H1 (cell line): Measurements from ENCODE around the gene SPTBN5. TPM values are rescaled to one million over a fixed set of nuclear protein-coding genes. Genes with fewer than 3 reads are reported as not detected.

Source experiments
- CTCF ChIA-PET: fragments of 300-600 bp; sonication (Branson Sonifier 250); formaldehyde crosslinking; loops from one replicate; lab custom pipeline; 2021; ENCODE audit not compliant: partially characterized antibody; lab: Charles Lee
- POLR2A ChIA-PET: fragments of 300-600 bp; sonication (Branson Sonifier 250); formaldehyde crosslinking; loops from one replicate; lab custom pipeline; 2021; ENCODE audit warnings: inconsistent platforms; ENCODE audit not compliant: partially characterized antibody; lab: Charles Lee
- DNase-seq, 2 experiments: peaks; one replicate each; pipeline versions ENCODE4 v3.0.0 to v3.0.0-alpha.2; 2010 to 2022; ENCODE audit warnings: low spot score in 2 of 2, low read depth in 1 of 2, mixed read lengths in 1 of 2
- FAIRE-seq: peaks from 2 replicates; lab custom pipeline; 2011; peaks lifted over from hg19 to GRCh38; lab: Jason Lieb, UNC
- H2AFZ ChIP-seq: 2 replicates; pipeline ENCODE4 v1.8.1; 2012; ENCODE audit warnings: low read length, inconsistent platforms
- H2AK5ac ChIP-seq: 2 replicates; pipeline ENCODE4 v1.6.1; 2013; ENCODE audit warnings: low read depth, low read length
- H2BK120ac ChIP-seq: replicated peaks from 2 replicates; pipeline ENCODE3; 2013; ENCODE audit warnings: low read depth, low read length, inconsistent platforms
- H2BK12ac ChIP-seq: 2 replicates; pipeline ENCODE4 v1.6.1; 2013; ENCODE audit warnings: low read depth, low read length
- H2BK15ac ChIP-seq: 2 replicates; pipeline ENCODE4 v1.6.1; 2013; ENCODE audit warnings: low read length
- H2BK20ac ChIP-seq: 2 replicates; pipeline ENCODE4 v1.6.1; 2013; ENCODE audit warnings: low read length
- H2BK5ac ChIP-seq: 2 replicates; pipeline ENCODE4 v1.6.1; 2013; ENCODE audit warnings: low read depth, low read length
- H3K14ac ChIP-seq: 2 replicates; pipeline ENCODE4 v1.6.1; 2013; ENCODE audit warnings: inconsistent platforms; ENCODE audit not compliant: insufficient read length
- H3K18ac ChIP-seq: 2 replicates; pipeline ENCODE4 v1.6.1; 2013; ENCODE audit warnings: low read length; ENCODE audit errors: extremely low read depth
- H3K23ac ChIP-seq: 2 replicates; pipeline ENCODE4 v1.6.1; 2013; ENCODE audit warnings: inconsistent platforms; ENCODE audit not compliant: insufficient read length
- H3K23me2 ChIP-seq: 2 replicates; pipeline ENCODE4 v1.6.1; 2013; ENCODE audit warnings: low read depth, low read length
- H3K27ac ChIP-seq: 2 replicates; pipeline ENCODE4 v1.6.1; 2011; ENCODE audit warnings: low read depth, low read length, inconsistent platforms
- H3K27me3 ChIP-seq, 4 experiments: replicated peaks in 1 of 4; 1 replicate in 1 of 4; 2 replicates in 3 of 4; pipeline versions ENCODE4 v1.6.1 to v1.8.1; 2011 to 2013; ENCODE audit warnings: low read length in 3 of 4, mild to moderate bottlenecking in 3 of 4, inconsistent platforms in 2 of 4, mixed read lengths in 2 of 4, moderate library complexity in 1 of 4; ENCODE audit not compliant: control insufficient read depth in 3 of 4, insufficient read depth in 3 of 4; ENCODE audit errors: extremely low read depth in 1 of 4
- H3K36me3 ChIP-seq, 4 experiments: 2 replicates each; pipeline versions ENCODE4 v1.6.1 to v1.8.1; 2011 to 2013; ENCODE audit warnings: mild to moderate bottlenecking in 4 of 4, low read length in 3 of 4, moderate library complexity in 2 of 4, control low read depth in 1 of 4, inconsistent platforms in 1 of 4; ENCODE audit not compliant: insufficient read depth in 4 of 4, control insufficient read depth in 2 of 4
- H3K4ac ChIP-seq: replicated peaks from 2 replicates; pipeline ENCODE3; 2013; ENCODE audit warnings: low read length, low read depth, mixed read lengths, inconsistent platforms; ENCODE audit not compliant: insufficient read length
- H3K4me1 ChIP-seq, 4 experiments: replicated peaks in 1 of 4; 1 replicate in 1 of 4; 2 replicates in 3 of 4; pipeline versions ENCODE4 v1.6.1 to v1.8.1; 2011 to 2013; ENCODE audit warnings: low read length in 3 of 4, inconsistent platforms in 2 of 4, mixed read lengths in 1 of 4; ENCODE audit not compliant: insufficient read depth in 4 of 4, control insufficient read depth in 3 of 4
- H3K4me2 ChIP-seq, 2 experiments: 2 replicates each; pipeline versions ENCODE4 v1.6.1 to v1.8.1; 2011 to 2013; ENCODE audit warnings: low read depth in 2 of 2, low read length in 2 of 2, control low read depth in 1 of 2, inconsistent platforms in 1 of 2, mild to moderate bottlenecking in 1 of 2; ENCODE audit not compliant: insufficient read depth in 1 of 2
- H3K4me3 ChIP-seq, 4 experiments: fragments of 200-600, 300-600 bp in 1 of 4; sonication (generic), shearing (Covaris generic), sonication (Bioruptor Twin) in 1 of 4; 2 replicates each; pipeline versions ENCODE4 v1.5.1 to v1.8.1; 2011 to 2016; ENCODE audit warnings: low read length in 4 of 4, low read depth in 3 of 4, control low read depth in 2 of 4, inconsistent platforms in 2 of 4, mild to moderate bottlenecking in 2 of 4, mixed read lengths in 1 of 4, moderate library complexity in 1 of 4; ENCODE audit not compliant: insufficient read depth in 2 of 4; ENCODE audit errors: extremely low read depth in 1 of 4
- H3K56ac ChIP-seq: replicated peaks from 2 replicates; pipeline ENCODE3; 2013; ENCODE audit warnings: low read depth, mild to moderate bottlenecking, mixed read lengths, low read length, inconsistent platforms; ENCODE audit not compliant: insufficient read length
- H3K79me1 ChIP-seq: 2 replicates; pipeline ENCODE4 v1.6.1; 2013; ENCODE audit warnings: low read depth, low read length, control low read depth
- H3K79me2 ChIP-seq, 2 experiments: 2 replicates each; pipeline versions ENCODE4 v1.6.1 to v1.8.1; 2012 to 2013; ENCODE audit warnings: low read length in 2 of 2, mild to moderate bottlenecking in 2 of 2, inconsistent platforms in 1 of 2; ENCODE audit not compliant: insufficient read depth in 2 of 2, control insufficient read depth in 1 of 2
- H3K9ac ChIP-seq, 4 experiments: replicated peaks in 1 of 4; 1 replicate in 1 of 4; 2 replicates in 3 of 4; pipeline versions ENCODE4 v1.6.1 to v1.8.1; 2011 to 2013; ENCODE audit warnings: low read depth in 3 of 4, low read length in 3 of 4, control low read depth in 2 of 4, mild to moderate bottlenecking in 2 of 4, moderate library complexity in 2 of 4, inconsistent platforms in 1 of 4; ENCODE audit errors: extremely low read depth in 1 of 4
- H3K9me3 ChIP-seq, 2 experiments: 2 replicates each; pipeline versions ENCODE4 v1.6.1 to v1.8.1; 2012 to 2013; ENCODE audit warnings: mild to moderate bottlenecking in 2 of 2, moderate library complexity in 2 of 2, control low read depth in 1 of 2, inconsistent platforms in 1 of 2, low read depth in 1 of 2, low read length in 1 of 2, mixed read lengths in 1 of 2; ENCODE audit not compliant: insufficient read depth in 2 of 2
- H4K20me1 ChIP-seq, 2 experiments: replicated peaks in 1 of 2; 2 replicates each; pipeline versions ENCODE3 to v1.8.1; 2011 to 2013; ENCODE audit warnings: inconsistent platforms in 2 of 2, low read length in 2 of 2, mild to moderate bottlenecking in 1 of 2; ENCODE audit not compliant: insufficient read depth in 2 of 2, control insufficient read depth in 1 of 2
- H4K5ac ChIP-seq: 2 replicates; pipeline ENCODE4 v1.6.1; 2013; ENCODE audit warnings: low read length, low read depth, mixed read lengths, inconsistent platforms; ENCODE audit not compliant: insufficient read length
- H4K8ac ChIP-seq: 2 replicates; pipeline ENCODE4 v1.8.0; 2013; ENCODE audit warnings: mild to moderate bottlenecking, moderate library complexity, low read length, inconsistent platforms; ENCODE audit not compliant: insufficient read depth; ENCODE audit errors: extremely low read depth
- H4K91ac ChIP-seq: replicated peaks from 2 replicates; pipeline ENCODE3; 2013; ENCODE audit warnings: low read length, mixed read lengths, inconsistent platforms; ENCODE audit not compliant: insufficient read length
- CBX8 ChIP-seq: fragments of 300-800, 300-1000 bp; sonication (generic); IDR thresholded peaks from 2 replicates; pipeline ENCODE4 v1.7.1; 2016; ENCODE audit warnings: low read depth, low read length, borderline replicate concordance
- CEBPB ChIP-seq: IDR thresholded peaks from 2 replicates; pipeline ENCODE4 v1.6.1; 2012; ENCODE audit warnings: low read depth, low read length
- CHD1 ChIP-seq: IDR thresholded peaks from 2 replicates; pipeline ENCODE4 v1.6.1; 2012; ENCODE audit warnings: low read depth, low read length, improper control_type of control experiment
- GTF2F1 ChIP-seq: IDR thresholded peaks from 2 replicates; pipeline ENCODE4 v1.6.1; 2012; ENCODE audit warnings: low read depth, low read length, improper control_type of control experiment, borderline replicate concordance
- JUN ChIP-seq: IDR thresholded peaks from 2 replicates; pipeline ENCODE4 v1.6.1; 2011; ENCODE audit warnings: low read depth, mild to moderate bottlenecking, improper control_type of control experiment, low read length
- KDM5A ChIP-seq: fragments of 200-600 bp; IDR thresholded peaks from 2 replicates; pipeline ENCODE4 v1.7.1; 2012; ENCODE audit warnings: mild to moderate bottlenecking, low read length, inconsistent platforms, mixed read lengths
- NANOG ChIP-seq: IDR thresholded peaks from 2 replicates; pipeline ENCODE4 v1.6.1; 2011; ENCODE audit warnings: low read length, low read depth, mild to moderate bottlenecking, inconsistent platforms; ENCODE audit not compliant: insufficient read depth, poor library complexity, severe bottlenecking
- PHF8 ChIP-seq: fragments of 200-600 bp; sonication (generic); conservative IDR thresholded peaks from 2 replicates; pipeline ENCODE4 v1.7.1; 2012; ENCODE audit warnings: low read depth, mild to moderate bottlenecking, inconsistent platforms, low read length, moderate library complexity
- POLR2AphosphoS5 ChIP-seq: IDR thresholded peaks from 2 replicates; pipeline ENCODE4 v1.6.1; 2011; ENCODE audit warnings: low read depth, low read length
- TBP ChIP-seq: IDR thresholded peaks from 2 replicates; pipeline ENCODE4 v1.6.1; 2011; ENCODE audit warnings: low read depth, low read length, improper control_type of control experiment
- YY1 ChIP-seq: IDR thresholded peaks from 2 replicates; pipeline ENCODE4 v1.6.1; 2011; ENCODE audit warnings: low read depth, mild to moderate bottlenecking, low read length
- WGBS, 2 experiments: shearing (Covaris generic) in 1 of 2; methylation state at CpG; one replicate each; pipeline versions ENCODE4 v1.1.6 to v1.1.7; 2013 to 2015; ENCODE audit warnings: low lambda C conversion rate in 2 of 2, mixed read lengths in 2 of 2, inconsistent platforms in 1 of 2, low coverage in 1 of 2, missing lambda C conversion rate in 1 of 2; ENCODE audit not compliant: insufficient replicate concordance in 2 of 2, insufficient coverage in 1 of 2, insufficient read length in 1 of 2; ENCODE audit errors: extremely low coverage in 1 of 2, missing lambda C conversion rate in 1 of 2; 5-methylcytosine and 5-hydroxymethylcytosine counted together
- long read RNA-seq, 2 experiments: library from RNA in 1 of 2; library from capped mRNA in 1 of 2; stranded (forward); transcript quantifications; one replicate each; pipeline ENCODE4 v2.0.0, GENCODE V29; 2021; ENCODE audit warnings: inconsistent platforms in 1 of 2
- polyA minus RNA-seq, 3 experiments: library from RNA; depleted of rRNA, polyadenylated mRNA; stranded (reverse); fragments of >200 nt; gene quantifications; 1 replicate in 2 of 3; 2 replicates in 1 of 3; pipeline ENCODE4 v1.2.3, GENCODE V29; 2011
- polyA plus RNA-seq, 7 experiments: library from polyadenylated mRNA; depleted of rRNA in 3 of 7; stranded (reverse) in 5 of 7; unstranded in 2 of 7; fragments of >200 nt in 5 of 7; fragments of 200-250 nt in 2 of 7; gene quantifications; 1 replicate in 5 of 7; 2 replicates in 1 of 7; 4 replicates in 1 of 7; pipeline versions ENCODE4 v1.2.1 to v1.2.3, GENCODE V29; 2011 to 2013; ENCODE audit warnings: missing spikeins in 2 of 7, mixed read lengths in 2 of 7
- total RNA-seq: library from RNA; stranded (reverse); fragmentation: NEBNext Ultra II Directional; extraction: Animal tissue kit (Norgen Biotek cat#: 25700); gene quantifications from 2 replicates; pipeline ENCODE4 v1.2.1, GENCODE V29; 2021

The SPTBN5 gene
- total RNA-seq (0.84 and 1.1 TPM in 2 replicates), polyA plus RNA-seq (2011; rRNA removed) (0.32 and 0.38 TPM in 2 replicates), polyA minus RNA-seq (2011; rRNA and poly(A)+ RNA removed) (0.13 and 0.54 TPM in 2 replicates)
- 0.59 TPM for polyA plus RNA-seq (2011; cell fraction: cytosol; rRNA removed)
- 4.5 TPM for polyA plus RNA-seq (2011; cell fraction: nucleus; rRNA removed)
- 0.33 to 1.1 TPM (median 0.89 TPM) in 4 replicates for polyA plus RNA-seq (2012, experiment 1 of 2)
- polyA plus RNA-seq (2012, experiment 2 of 2): 0.12 TPM
- 0.43 TPM for polyA plus RNA-seq (2013, experiment 1 of 2)
- 0.35 TPM for polyA plus RNA-seq (2013, experiment 2 of 2)
- not detected for polyA minus RNA-seq (2011; cell fraction: cytosol; rRNA and poly(A)+ RNA removed)
- polyA minus RNA-seq (2011; cell fraction: nucleus; rRNA and poly(A)+ RNA removed): 1.00 TPM
- long read RNA-seq, experiment 1: 0 reads
- long read RNA-seq, experiment 2: 0 reads

DNA sequence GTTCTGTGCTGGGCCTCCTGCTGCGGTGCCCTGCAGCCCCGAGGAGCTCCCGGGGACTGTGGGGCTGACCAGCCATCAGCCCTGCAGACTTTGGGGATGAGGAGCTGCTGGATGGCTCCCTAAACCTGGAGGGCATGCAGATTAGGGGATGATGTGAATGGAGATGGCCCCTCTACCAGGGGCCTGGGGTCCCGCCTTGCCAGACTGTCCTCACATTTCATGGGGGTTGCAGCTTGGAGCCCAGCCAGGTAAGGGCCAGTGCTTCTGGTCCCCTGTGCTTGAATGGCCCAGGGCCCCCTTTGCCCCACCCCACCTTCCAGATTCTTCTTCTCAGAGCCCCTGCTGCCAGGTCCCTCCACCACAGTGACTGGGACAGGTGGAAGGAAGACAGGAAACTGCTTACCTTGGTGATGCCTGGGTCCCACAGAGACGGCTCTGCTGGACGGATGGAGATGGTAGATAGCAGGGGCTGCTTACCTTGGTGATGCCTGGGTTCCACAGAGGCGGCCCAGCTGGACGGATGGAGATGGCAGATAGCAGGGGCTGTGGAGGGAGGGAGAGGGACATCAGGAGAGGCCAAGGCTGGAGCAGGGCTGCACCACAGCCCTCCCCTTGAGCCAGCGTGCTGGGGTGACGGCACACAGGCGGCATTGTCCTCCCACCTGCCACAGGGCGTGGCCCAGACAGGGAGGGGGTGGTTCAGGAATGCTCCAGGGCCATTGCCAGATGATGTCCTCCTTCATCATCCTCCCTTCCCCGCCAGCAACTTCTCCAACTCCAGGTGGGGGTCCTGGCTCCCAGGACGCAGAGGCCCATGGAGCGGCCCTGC, at the start of gene SPTBN5:
Gene SPTBN5, minus strand, starts transcription at position 632 of the 829 bp plus-strand sequence. Its CDS starts 556 bp downstream, at position 76.
- H3K4ac ChIP-seq: no peak within 1 kb of the TSS
- H3K79me2 ChIP-seq: no peaks in the 10 kb centered on the region
- DNase-seq (no peak), FAIRE-seq (no peak)
- H2BK5ac ChIP-seq: no peak within 1 kb of the TSS
- no peak within 1 kb of the TSS for H2AFZ ChIP-seq
- no peak within 1 kb of the TSS; the same call in 1 of the 2 replicates for H3K18ac ChIP-seq
- no peak within 1 kb of the TSS for H3K56ac ChIP-seq
- no peaks in the 10 kb centered on the region for H3K23me2 ChIP-seq
- H4K5ac ChIP-seq: no peak within 1 kb of the TSS
- H4K8ac ChIP-seq: peak within 1 kb of the TSS; percentile 31; the same call in 1 of the 2 replicates
- ChIA-PET CTCF (interaction anchor here (0.6 to 4.3 kb wide), 16 partner anchors 10 to 120 kb away, joined by 3 to 29 read pairs (median 4); partner anchors contain the start of gene MAPKBP1), POLR2A (interaction anchor here (1.6 kb wide), 1 partner anchor 19 kb away, joined by 3 read pairs; no protein-coding TSS in a partner anchor)
- no peak within 1 kb of the TSS for H4K91ac ChIP-seq
- no peaks in the 10 kb centered on the region for H4K20me1 ChIP-seq
- no peak within 1 kb of the TSS for H3K9ac ChIP-seq
- no peaks in the 10 kb centered on the region for H3K9me3 ChIP-seq
- peaks cover 0 to 2% (median 0%) of the 10 kb centered on the region in 4 experiments; a peak in 3 of 7 replicates for H3K4me1 ChIP-seq
- H2BK15ac ChIP-seq: no peak within 1 kb of the TSS
- no peaks in the 10 kb centered on the region for H3K36me3 ChIP-seq
- no peaks in the 10 kb centered on the region for H3K79me1 ChIP-seq
- no peaks in the 10 kb centered on the region; a peak in 1 of 7 replicates for H3K27me3 ChIP-seq
- no peak within 1 kb of the TSS for H2BK12ac ChIP-seq
- no peak within 1 kb of the TSS for H2AK5ac ChIP-seq
- no peak within 1 kb of the TSS for H3K4me2 ChIP-seq
- no peak within 1 kb of the TSS for H3K27ac ChIP-seq
- no peak within 1 kb of the TSS for H2BK120ac ChIP-seq
- WGBS, 2 experiments: 91% methylated on average over 15 of the region's 15 CpGs; no CpG with 5 or more reads in 1 of the 2 experiments
- H3K4me3 ChIP-seq: no peak within 1 kb of the TSS
- H2BK20ac ChIP-seq: no peak within 1 kb of the TSS
- H3K14ac ChIP-seq: no peak within 1 kb of the TSS
- H3K23ac ChIP-seq: no peak within 1 kb of the TSS
- no peak for TF ChIP-seq CHD1
- no peak for TF ChIP-seq POLR2AphosphoS5
- TF ChIP-seq TBP: no peak
- TF ChIP-seq CBX8: no peak
- TF ChIP-seq GTF2F1: no peak
- TF ChIP-seq NANOG: no peak
- TF ChIP-seq CEBPB: no peak
- no peak for TF ChIP-seq JUN
- TF ChIP-seq KDM5A: no peak
- TF ChIP-seq PHF8: no peak
- TF ChIP-seq YY1: no peak
